ENCODE measurements around the gene RYR1. TPM values are rescaled to one million over a fixed set of nuclear protein-coding genes. Genes with fewer than 3 reads are reported as not detected.

RYR1 gene
- total and polyA plus RNA-seq, 4 donors: 2.8 to 7.6 (median 4.0) TPM

GRCh38 chr19:38499532-38499931 is 66.0 kb downstream of the RYR1 start:
- Histone ChIP-seq H3K9me3 (ENCODE audit: control insufficient read depth in 4 of 4, insufficient read depth in 3 of 4, low read length in 3 of 4) (peaks cover 0 to 3% (median 0%) of the 10 kb centered on the region in 4 donors), H3K4me3 (no peak overlapping the region), H3K36me3 (ENCODE audit: control insufficient read depth in 4 of 4, insufficient read depth in 4 of 4, low read length in 4 of 4) (no peaks in the 10 kb centered on the region), H3K27me3 (ENCODE audit: control insufficient read depth in 3 of 3, insufficient read depth in 3 of 3, low read length in 2 of 3) (no peaks in the 10 kb centered on the region), H3K9ac (ENCODE audit: insufficient read depth in 1 of 2, low read length in 2 of 2) (no peak overlapping the region), H3K27ac (ENCODE audit: low read depth in 1 of 2, low read length in 1 of 2) (no peak overlapping the region), H3K4me1 (ENCODE audit: control insufficient read depth in 5 of 5, insufficient read depth in 5 of 5, low read length in 5 of 5) (no peaks in the 10 kb centered on the region)
- ATAC-seq (ENCODE audit: insufficient read depth, low FRiP score) (no peak), DNase-seq (no peak)
- TF ChIP-seq CTCF (IDR thresholded peaks at IDR 0.05; ENCODE audit: control extremely low read depth, extremely low read depth): no peak
- 91 to 95% methylated on average over 14 to 21 of the region's 21 CpGs for WGBS, 2 donors

DNA sequence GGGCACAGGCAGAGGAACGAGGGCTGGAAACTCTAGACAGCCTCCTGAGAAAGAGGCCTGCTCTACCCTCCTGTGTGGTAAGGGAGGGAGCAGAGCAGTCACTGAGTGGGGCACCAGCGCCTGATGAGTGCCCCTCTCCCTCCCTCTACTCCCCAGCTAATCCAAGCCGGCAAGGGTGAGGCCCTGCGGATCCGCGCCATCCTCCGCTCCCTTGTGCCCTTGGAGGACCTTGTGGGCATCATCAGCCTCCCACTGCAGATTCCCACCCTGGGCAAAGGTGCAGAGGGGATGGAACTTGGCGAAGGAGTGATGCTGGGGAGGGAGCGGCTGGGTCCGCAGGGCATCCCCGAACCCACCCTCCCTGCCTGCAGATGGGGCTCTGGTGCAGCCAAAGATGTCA is 67.0 kb downstream of the RYR1 start:
- Histone ChIP-seq H3K9ac (ENCODE audit: insufficient read depth in 1 of 2, low read length in 2 of 2) (no peak overlapping the region), H3K9me3 (ENCODE audit: control insufficient read depth in 4 of 4, insufficient read depth in 3 of 4, low read length in 3 of 4) (peaks cover 0 to 3% (median 0%) of the 10 kb centered on the region in 4 donors), H3K36me3 (ENCODE audit: control insufficient read depth in 4 of 4, insufficient read depth in 4 of 4, low read length in 4 of 4) (no peaks in the 10 kb centered on the region), H3K4me3 (no peak overlapping the region), H3K27me3 (ENCODE audit: control insufficient read depth in 3 of 3, insufficient read depth in 3 of 3, low read length in 2 of 3) (no peaks in the 10 kb centered on the region), H3K27ac (ENCODE audit: low read depth in 1 of 2, low read length in 1 of 2) (no peak overlapping the region), H3K4me1 (ENCODE audit: control insufficient read depth in 5 of 5, insufficient read depth in 5 of 5, low read length in 5 of 5) (no peaks in the 10 kb centered on the region)
- WGBS, 2 donors: 83 to 93% methylated on average over 10 to 11 of the region's 11 CpGs
- no peak for TF ChIP-seq CTCF (IDR thresholded peaks at IDR 0.05; ENCODE audit: control extremely low read depth, extremely low read depth)
- ATAC-seq (ENCODE audit: insufficient read depth, low FRiP score) (no peak), DNase-seq (no peak)

DNA sequence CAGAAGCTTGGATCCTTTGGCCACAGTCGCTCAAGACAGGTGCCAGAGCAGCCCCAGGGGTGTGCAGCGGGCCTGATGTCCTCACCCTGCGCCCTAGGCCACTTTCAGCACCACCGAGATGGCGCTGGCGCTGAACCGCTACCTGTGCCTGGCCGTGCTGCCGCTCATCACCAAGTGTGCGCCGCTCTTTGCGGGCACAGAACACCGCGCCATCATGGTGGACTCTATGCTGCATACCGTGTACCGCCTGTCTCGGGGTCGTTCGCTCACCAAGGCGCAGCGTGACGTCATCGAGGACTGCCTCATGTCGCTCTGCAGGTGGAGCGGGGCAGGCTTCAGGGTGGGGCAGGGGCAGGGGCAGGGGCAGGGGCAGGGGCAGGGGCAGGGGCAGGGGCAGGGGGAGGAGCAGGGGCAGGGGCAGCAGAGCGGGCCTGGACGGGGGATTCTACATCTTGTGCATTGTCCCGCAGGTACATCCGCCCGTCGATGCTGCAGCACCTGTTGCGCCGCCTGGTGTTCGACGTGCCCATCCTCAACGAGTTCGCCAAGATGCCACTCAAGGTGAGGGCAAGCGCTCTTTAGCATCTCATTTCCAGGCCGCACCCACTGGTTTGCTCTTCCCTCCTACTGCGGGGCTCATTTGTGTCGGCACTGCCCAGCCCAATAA is 69.1 kb downstream of the RYR1 start:
- WGBS, 2 donors: 93 to 96% methylated on average over 38 to 41 of the region's 41 CpGs
- Histone ChIP-seq H3K9me3 (ENCODE audit: control insufficient read depth in 4 of 4, insufficient read depth in 3 of 4, low read length in 3 of 4) (peaks cover 0 to 3% (median 0%) of the 10 kb centered on the region in 4 donors), H3K27me3 (ENCODE audit: control insufficient read depth in 3 of 3, insufficient read depth in 3 of 3, low read length in 2 of 3) (peaks cover 0 to 2% (median 0%) of the 10 kb centered on the region in 3 donors), H3K36me3 (ENCODE audit: control insufficient read depth in 4 of 4, insufficient read depth in 4 of 4, low read length in 4 of 4) (no peaks in the 10 kb centered on the region), H3K27ac (ENCODE audit: low read depth in 1 of 2, low read length in 1 of 2) (no peak overlapping the region), H3K4me1 (ENCODE audit: control insufficient read depth in 5 of 5, insufficient read depth in 5 of 5, low read length in 5 of 5) (peaks cover 0 to 4% (median 0%) of the 10 kb centered on the region in 5 donors), H3K9ac (ENCODE audit: insufficient read depth in 1 of 2, low read length in 2 of 2) (no peak overlapping the region), H3K4me3 (no peak overlapping the region)
- TF ChIP-seq CTCF (IDR thresholded peaks at IDR 0.05; ENCODE audit: control extremely low read depth, extremely low read depth): no peak
- DNase-seq (no peak), ATAC-seq (ENCODE audit: insufficient read depth, low FRiP score) (no peak)

DNA sequence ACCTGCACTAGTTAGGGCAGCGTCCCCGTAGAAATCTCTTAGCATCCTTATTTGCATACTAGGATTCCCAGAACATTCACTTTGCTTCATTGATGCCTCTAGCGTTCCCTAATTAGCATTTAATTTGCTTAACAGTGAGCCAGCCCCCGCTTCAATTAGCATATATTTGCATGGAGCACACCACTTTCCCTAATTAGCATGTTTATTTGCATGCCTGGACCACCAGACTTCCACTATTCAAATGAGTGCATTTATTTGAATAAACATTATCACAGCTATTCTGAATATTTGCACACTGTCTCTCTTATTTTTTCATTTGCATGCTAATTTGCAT is 69.6 kb downstream of the RYR1 start:
- DNase-seq: no peak
- no peaks in the 10 kb centered on the region for H3K36me3 ChIP-seq (ENCODE audit: control insufficient read depth in 4 of 4, insufficient read depth in 4 of 4, low read length in 4 of 4)
- WGBS, 2 donors: 86 to 89% methylated on average over 4 of the region's 4 CpGs
- peaks cover 0 to 2% (median 0%) of the 10 kb centered on the region in 3 donors for H3K27me3 ChIP-seq (ENCODE audit: control insufficient read depth in 3 of 3, insufficient read depth in 3 of 3, low read length in 2 of 3)
- H3K4me1 ChIP-seq (ENCODE audit: control insufficient read depth in 5 of 5, insufficient read depth in 5 of 5, low read length in 5 of 5): peaks cover 0 to 4% (median 0%) of the 10 kb centered on the region in 5 donors
- no peak overlapping the region for H3K4me3 ChIP-seq
- H3K9ac ChIP-seq (ENCODE audit: insufficient read depth in 1 of 2, low read length in 2 of 2): no peak overlapping the region
- no peak for ATAC-seq (ENCODE audit: insufficient read depth, low FRiP score)
- TF ChIP-seq CTCF (IDR thresholded peaks at IDR 0.05; ENCODE audit: control extremely low read depth, extremely low read depth): no peak
- H3K27ac ChIP-seq (ENCODE audit: low read depth in 1 of 2, low read length in 1 of 2): no peak overlapping the region
- H3K9me3 ChIP-seq (ENCODE audit: control insufficient read depth in 4 of 4, insufficient read depth in 3 of 4, low read length in 3 of 4): peaks cover 0 to 3% (median 0%) of the 10 kb centered on the region in 4 donors
